GM13976 (cell line): Measurements from ENCODE around the gene COLQ.

ENCODE experiments used
- DNase-seq: peaks from one replicate; pipeline ENCODE4 v3.0.0; 2012; ENCODE audit warnings: low spot score
- in situ Hi-C: fragments of 300-500 bp; cut with MboI; formaldehyde crosslinking; loops from one replicate; pipeline ENCODE4 v1.12.0; 2022; ENCODE audit warnings: low sequenced_read_pairs, mixed read lengths, inconsistent platforms; ENCODE audit not compliant: unreplicated experiment
- TF ChIP-seq, protein P1 (sequence below): IDR thresholded peaks from 2 replicates; pipeline ENCODE4 v1.5.1; 2012; ENCODE audit warnings: borderline replicate concordance, mild to moderate bottlenecking; ENCODE audit not compliant: insufficient read depth; ENCODE audit errors: extremely low read depth, missing control alignments, control extremely low read depth

COLQ gene

DNA sequence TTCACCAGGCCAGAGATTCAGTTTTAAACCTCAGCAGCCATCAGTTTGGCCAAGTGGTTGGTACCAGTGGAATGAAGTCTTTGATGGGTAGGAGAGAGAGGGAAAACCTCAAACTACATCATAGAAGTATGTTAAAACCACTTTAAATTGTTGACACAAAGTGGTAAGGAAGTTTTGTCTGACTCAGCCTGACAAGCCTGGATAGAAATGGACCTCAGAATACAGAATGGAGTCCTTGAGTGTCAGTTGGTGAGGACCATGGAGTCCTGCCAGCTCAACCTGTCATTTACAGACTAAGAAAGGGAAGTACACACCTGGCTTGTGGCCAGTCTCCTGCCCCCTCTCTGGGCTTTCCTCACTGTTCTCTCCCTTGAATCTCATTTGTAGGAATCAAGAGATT lies 82.0 kb downstream of the COLQ start:
- DNase-seq: no peak
- TF ChIP-seq, protein P1, sequence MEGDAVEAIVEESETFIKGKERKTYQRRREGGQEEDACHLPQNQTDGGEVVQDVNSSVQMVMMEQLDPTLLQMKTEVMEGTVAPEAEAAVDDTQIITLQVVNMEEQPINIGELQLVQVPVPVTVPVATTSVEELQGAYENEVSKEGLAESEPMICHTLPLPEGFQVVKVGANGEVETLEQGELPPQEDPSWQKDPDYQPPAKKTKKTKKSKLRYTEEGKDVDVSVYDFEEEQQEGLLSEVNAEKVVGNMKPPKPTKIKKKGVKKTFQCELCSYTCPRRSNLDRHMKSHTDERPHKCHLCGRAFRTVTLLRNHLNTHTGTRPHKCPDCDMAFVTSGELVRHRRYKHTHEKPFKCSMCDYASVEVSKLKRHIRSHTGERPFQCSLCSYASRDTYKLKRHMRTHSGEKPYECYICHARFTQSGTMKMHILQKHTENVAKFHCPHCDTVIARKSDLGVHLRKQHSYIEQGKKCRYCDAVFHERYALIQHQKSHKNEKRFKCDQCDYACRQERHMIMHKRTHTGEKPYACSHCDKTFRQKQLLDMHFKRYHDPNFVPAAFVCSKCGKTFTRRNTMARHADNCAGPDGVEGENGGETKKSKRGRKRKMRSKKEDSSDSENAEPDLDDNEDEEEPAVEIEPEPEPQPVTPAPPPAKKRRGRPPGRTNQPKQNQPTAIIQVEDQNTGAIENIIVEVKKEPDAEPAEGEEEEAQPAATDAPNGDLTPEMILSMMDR: no peak
- in situ Hi-C loops: no loop called here

DNA sequence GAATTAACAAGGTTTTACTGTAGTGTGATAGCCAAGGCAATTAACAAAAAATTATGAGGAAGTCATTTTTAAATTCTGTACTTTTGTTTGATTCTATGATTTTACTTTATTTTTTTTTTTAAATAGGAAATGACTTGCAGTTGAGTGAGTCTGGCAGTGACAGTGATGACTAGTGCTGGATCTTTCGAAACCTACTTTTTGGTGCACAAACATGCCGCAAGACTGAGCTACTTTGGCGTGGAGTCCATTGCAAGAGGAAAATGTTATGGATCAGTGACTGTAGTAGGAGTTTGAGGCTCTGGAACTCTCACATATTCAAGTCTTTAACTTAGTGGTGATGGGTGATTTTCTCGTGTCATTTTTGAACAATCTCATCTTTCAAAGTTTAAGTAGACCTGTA lies 82.5 kb downstream of the COLQ start:
- DNase-seq: no peak
- TF ChIP-seq, protein P1: no peak
- in situ Hi-C loops: no loop called here

DNA sequence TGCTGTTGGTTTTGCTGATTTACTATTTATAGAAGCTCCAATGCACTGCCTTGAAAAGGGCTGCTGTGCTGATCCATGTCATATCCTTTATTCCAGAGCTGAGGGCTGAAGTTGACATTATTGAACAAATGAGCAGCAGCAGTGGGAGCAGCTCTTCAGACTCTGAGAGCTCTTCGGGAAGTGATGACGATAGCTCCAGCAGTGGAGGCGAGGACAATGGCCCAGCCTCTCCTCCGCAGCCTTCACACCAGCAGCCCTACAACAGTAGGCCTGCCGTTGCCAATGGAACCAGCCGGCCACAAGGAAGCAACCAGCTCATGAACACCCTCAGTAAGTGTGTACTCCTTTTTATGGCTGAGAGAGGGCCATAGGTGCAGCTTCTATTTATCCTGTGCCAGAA lies 85.3 kb downstream of the COLQ start:
- TF ChIP-seq, protein P1: no peak
- in situ Hi-C loops: no loop called here
- no peak for DNase-seq

DNA sequence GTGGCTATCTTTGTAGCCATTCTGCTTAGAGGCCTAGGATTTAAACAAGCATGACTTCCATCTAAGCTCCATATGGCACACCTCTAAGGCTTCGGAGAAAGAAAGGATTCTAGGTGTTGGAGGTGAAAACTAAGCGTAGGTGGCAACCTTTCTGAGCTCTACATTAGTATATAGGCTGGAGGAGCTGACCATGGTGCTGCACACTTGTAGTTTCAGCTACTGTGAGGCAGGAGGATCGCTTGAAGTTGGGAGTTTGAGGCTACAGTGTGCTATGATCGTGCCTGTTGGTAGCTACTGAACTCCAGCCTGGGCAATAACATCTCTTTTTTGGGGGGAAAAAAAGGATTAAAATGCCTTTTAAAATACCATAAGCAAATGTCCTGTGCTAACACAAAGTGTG lies 86.8 kb downstream of the COLQ start:
- in situ Hi-C loops: no loop called here
- DNase-seq: no peak
- TF ChIP-seq, protein P1: no peak

DNA sequence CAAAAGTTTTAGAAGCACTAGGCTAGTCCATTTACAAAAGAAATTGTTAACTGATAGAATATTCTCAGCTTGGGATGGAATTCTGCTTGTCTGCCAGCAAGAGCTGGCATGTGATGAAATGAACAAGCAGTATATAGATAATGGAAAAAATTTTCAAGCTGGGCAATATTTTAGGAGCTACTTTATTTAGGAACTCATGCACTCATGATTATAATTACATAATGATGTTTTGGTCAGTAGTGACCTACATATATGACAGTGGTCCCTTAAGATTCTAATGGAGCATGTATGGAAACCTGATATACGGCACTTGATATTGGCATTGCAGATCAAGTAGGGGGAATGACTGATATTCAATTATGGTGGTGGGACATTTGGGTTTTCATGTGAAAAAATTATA lies 88.0 kb downstream of the COLQ start:
- in situ Hi-C loops: no loop called here
- TF ChIP-seq, protein P1: no peak
- DNase-seq: no peak

DNA sequence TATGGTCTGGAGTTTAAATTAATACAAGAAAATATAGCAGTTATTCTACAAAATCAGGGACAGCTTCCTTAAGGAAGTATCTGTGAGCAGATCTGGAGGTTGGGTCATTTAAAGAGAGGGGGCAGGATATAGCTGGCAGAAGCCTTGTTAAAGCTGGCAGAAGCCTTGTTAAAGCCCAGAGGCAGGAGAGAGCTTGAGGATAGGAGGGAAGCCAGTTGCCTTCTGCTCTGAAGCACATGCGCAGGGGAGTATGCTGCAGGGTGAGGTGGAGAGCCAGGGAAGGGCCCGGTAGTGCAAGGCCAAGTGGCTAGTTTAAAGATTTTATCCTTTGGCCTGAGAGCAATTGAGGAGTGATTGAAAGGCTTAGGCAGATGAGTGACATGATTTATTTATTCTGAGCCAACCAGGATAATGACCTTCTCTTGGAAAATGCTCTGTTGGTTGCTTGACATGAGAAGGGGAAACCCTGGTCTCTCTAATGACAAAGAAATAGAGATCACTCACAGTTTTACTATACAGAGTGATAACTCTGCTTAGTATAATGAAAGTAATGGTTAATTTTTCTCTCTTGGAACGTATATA lies 90.2 kb downstream of the COLQ start:
- DNase-seq: no peak
- in situ Hi-C loops: no loop called here
- TF ChIP-seq, protein P1: no peak
